ENCODE measurements around the gene WIPF1. TPM values are rescaled to one million over a fixed set of nuclear protein-coding genes. Genes with fewer than 3 reads are reported as not detected.
A peak's percentile ranks its signal among the peaks of the same experiment; 100 is the strongest.

The WIPF1 gene
- total and polyA plus RNA-seq, 2 of the 13 experiments (the other 11 are each of a cell fraction or from before 2014, with no cell fraction given) = 0.01 TPM; not detected in 1

DNA sequence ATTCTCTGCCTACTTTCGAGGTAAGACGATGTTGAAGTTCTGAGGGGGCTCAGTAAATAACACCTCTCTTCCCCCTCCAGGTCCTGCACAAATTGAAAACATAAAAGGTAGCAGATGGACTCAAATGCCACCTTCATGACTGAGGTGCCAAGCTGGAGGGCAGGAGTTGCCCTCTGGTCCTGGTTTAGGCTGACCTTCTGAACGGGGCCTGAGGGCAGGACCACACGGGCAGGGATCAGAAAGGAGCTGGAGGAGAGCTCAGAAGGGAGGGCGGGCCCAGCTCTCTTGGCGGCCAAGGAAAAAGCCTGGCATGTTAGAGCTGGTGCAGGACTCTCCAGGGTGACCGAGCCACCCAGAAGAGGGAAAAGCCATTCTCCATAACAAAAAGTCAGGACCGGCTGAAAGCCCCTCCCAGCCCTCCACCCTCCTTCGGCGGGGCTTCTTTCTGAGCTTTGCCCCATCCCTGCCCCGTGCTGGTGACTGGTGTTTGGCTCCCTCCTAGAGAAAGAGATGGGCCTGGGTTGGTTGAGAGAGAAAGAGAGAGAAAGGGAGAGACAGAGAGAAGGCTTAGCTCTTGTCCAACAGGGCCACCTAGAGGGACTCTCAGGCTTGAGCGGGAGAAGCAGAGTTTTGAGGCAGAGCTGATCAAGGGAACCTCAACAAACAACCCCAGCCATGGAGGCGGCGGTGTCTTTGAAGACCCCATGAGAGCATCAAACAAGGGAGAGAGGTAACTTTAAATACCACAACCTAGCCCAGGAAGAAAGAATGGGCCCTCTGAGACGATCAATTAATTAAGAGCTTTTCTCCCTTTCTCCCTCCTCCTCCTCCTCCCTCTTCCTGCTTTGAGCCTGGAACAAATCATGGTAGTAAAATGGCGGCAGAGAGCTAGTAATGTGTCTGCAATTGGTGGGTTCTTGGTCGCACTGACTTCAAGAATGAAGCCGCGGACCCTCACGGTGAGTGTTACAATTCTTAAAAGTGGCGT lies 50.8 kb downstream of the WIPF1 start:
- in situ Hi-C loops (cut with HindIII; ENCODE audit: extremely low pct_ligation_motif_present, low pct_unique_long_range_greater_than_20kb) (no loop called here), intact Hi-C loops (cut with micrococcal nuclease; ENCODE audit: unreplicated experiment) (loop anchor here (1.0 kb wide), 1 partner anchor 85 kb away; no protein-coding TSS in a partner anchor)
- DNase-seq (ENCODE audit: low spot score) = peak; percentile 38
- 43% methylated on average over 20 of the region's 21 CpGs for WGBS (ENCODE audit: low lambda C conversion rate)
- no peak overlapping the region for H2AFZ ChIP-seq (ENCODE audit: low read length)
- no peak for FAIRE-seq
- no peaks in the 10 kb centered on the region for H3K79me2 ChIP-seq (ENCODE audit: insufficient read depth, low read length)
- peak; percentile 93 for ATAC-seq
- no peak overlapping the region for H3K9ac ChIP-seq (ENCODE audit: insufficient read depth, low read depth, low read length)
- ChIA-PET POLR2A (no interaction called here), CTCF (ENCODE audit: low intra/inter-chr PET ratio, low total read pairs) (interaction anchor here (1.5 kb wide), 1 partner anchor 84 kb away, joined by 15 read pairs; no protein-coding TSS in a partner anchor)
- H3K36me3 ChIP-seq (replicated peaks in 1 of 2; ENCODE audit: control insufficient read depth in 1 of 2, insufficient read depth in 2 of 2, low read length in 2 of 2) = no peaks in the 10 kb centered on the region
- BruUV-seq (replicated peaks) = no TSS peak
- H3K4me2 ChIP-seq (ENCODE audit: low read depth, low read length) = no peak overlapping the region
- peaks cover 2 to 5% of the 10 kb centered on the region in 2 experiments; a peak in 2 of 5 replicates for H3K27me3 ChIP-seq (ENCODE audit: control insufficient read depth in 1 of 2, insufficient read depth in 2 of 2, low read length in 2 of 2)
- TF ChIP-seq, protein P1, sequence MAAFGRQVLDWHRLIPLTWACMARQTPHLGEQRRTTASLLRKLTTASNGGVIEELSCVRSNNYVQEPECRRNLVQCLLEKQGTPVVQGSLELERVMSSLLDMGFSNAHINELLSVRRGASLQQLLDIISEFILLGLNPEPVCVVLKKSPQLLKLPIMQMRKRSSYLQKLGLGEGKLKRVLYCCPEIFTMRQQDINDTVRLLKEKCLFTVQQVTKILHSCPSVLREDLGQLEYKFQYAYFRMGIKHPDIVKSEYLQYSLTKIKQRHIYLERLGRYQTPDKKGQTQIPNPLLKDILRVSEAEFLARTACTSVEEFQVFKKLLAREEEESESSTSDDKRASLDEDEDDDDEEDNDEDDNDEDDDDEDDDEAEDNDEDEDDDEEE (CRISPR knock-in tag; IDR thresholded peaks at IDR 0.05) = no peak
- TF ChIP-seq ZNF678 (CRISPR knock-in tag; IDR thresholded peaks at IDR 0.05) (no peak), SMC3 (IDR thresholded peaks at IDR 0.05; ENCODE audit: low read length) (peak; percentile 32; the same call in 1 of the 2 replicates), STAG1 (CRISPR knock-in tag; IDR thresholded peaks at IDR 0.05) (peak; percentile 65)
- TF ChIP-seq, protein P2, sequence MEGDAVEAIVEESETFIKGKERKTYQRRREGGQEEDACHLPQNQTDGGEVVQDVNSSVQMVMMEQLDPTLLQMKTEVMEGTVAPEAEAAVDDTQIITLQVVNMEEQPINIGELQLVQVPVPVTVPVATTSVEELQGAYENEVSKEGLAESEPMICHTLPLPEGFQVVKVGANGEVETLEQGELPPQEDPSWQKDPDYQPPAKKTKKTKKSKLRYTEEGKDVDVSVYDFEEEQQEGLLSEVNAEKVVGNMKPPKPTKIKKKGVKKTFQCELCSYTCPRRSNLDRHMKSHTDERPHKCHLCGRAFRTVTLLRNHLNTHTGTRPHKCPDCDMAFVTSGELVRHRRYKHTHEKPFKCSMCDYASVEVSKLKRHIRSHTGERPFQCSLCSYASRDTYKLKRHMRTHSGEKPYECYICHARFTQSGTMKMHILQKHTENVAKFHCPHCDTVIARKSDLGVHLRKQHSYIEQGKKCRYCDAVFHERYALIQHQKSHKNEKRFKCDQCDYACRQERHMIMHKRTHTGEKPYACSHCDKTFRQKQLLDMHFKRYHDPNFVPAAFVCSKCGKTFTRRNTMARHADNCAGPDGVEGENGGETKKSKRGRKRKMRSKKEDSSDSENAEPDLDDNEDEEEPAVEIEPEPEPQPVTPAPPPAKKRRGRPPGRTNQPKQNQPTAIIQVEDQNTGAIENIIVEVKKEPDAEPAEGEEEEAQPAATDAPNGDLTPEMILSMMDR (CRISPR knock-in tag; IDR thresholded peaks at IDR 0.05) = peak; percentile 67
- TF ChIP-seq, protein P3, sequence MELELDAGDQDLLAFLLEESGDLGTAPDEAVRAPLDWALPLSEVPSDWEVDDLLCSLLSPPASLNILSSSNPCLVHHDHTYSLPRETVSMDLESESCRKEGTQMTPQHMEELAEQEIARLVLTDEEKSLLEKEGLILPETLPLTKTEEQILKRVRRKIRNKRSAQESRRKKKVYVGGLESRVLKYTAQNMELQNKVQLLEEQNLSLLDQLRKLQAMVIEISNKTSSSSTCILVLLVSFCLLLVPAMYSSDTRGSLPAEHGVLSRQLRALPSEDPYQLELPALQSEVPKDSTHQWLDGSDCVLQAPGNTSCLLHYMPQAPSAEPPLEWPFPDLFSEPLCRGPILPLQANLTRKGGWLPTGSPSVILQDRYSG (CRISPR knock-in tag; IDR thresholded peaks at IDR 0.05) = no peak
- TF ChIP-seq, protein P4, sequence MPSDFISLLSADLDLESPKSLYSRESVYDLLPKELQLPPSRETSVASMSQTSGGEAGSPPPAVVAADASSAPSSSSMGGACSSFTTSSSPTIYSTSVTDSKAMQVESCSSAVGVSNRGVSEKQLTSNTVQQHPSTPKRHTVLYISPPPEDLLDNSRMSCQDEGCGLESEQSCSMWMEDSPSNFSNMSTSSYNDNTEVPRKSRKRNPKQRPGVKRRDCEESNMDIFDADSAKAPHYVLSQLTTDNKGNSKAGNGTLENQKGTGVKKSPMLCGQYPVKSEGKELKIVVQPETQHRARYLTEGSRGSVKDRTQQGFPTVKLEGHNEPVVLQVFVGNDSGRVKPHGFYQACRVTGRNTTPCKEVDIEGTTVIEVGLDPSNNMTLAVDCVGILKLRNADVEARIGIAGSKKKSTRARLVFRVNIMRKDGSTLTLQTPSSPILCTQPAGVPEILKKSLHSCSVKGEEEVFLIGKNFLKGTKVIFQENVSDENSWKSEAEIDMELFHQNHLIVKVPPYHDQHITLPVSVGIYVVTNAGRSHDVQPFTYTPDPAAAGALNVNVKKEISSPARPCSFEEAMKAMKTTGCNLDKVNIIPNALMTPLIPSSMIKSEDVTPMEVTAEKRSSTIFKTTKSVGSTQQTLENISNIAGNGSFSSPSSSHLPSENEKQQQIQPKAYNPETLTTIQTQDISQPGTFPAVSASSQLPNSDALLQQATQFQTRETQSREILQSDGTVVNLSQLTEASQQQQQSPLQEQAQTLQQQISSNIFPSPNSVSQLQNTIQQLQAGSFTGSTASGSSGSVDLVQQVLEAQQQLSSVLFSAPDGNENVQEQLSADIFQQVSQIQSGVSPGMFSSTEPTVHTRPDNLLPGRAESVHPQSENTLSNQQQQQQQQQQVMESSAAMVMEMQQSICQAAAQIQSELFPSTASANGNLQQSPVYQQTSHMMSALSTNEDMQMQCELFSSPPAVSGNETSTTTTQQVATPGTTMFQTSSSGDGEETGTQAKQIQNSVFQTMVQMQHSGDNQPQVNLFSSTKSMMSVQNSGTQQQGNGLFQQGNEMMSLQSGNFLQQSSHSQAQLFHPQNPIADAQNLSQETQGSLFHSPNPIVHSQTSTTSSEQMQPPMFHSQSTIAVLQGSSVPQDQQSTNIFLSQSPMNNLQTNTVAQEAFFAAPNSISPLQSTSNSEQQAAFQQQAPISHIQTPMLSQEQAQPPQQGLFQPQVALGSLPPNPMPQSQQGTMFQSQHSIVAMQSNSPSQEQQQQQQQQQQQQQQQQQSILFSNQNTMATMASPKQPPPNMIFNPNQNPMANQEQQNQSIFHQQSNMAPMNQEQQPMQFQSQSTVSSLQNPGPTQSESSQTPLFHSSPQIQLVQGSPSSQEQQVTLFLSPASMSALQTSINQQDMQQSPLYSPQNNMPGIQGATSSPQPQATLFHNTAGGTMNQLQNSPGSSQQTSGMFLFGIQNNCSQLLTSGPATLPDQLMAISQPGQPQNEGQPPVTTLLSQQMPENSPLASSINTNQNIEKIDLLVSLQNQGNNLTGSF (CRISPR knock-in tag; IDR thresholded peaks at IDR 0.05) = no peak
- H3K9me3 ChIP-seq (ENCODE audit: low read length) = no peaks in the 10 kb centered on the region
- no peak overlapping the region for H3K27ac ChIP-seq (ENCODE audit: extremely low read length, insufficient read depth, low read length)
- H3K4me3 ChIP-seq (replicated peaks in 1 of 3; ENCODE audit: insufficient read depth in 1 of 3, low read depth in 2 of 3, low read length in 3 of 3) = no peak overlapping the region
- no peaks in the 10 kb centered on the region for H3K4me1 ChIP-seq (ENCODE audit: insufficient read depth, low read length)
- no peaks in the 10 kb centered on the region for H4K20me1 ChIP-seq (ENCODE audit: insufficient read depth, low read length)
